SK-N-SH (cell line): ENCODE results near the gene GABRB2. TPM values are rescaled to one million over a fixed set of nuclear protein-coding genes. Genes with fewer than 3 reads are reported as not detected.

ENCODE experiments used
- CTCF ChIA-PET: fragments of 300-600, 350-600 bp; formaldehyde crosslinking; extraction: SDS; loops from one replicate; lab custom pipeline; 2021; lab: Yijun Ruan, JAX
- POLR2A ChIA-PET: fragments of 350-600 bp; sonication (Branson Sonifier 250); formaldehyde crosslinking; extraction: SDS; loops from one replicate; lab custom pipeline; 2020; ENCODE audit warnings: antibody characterized with exemption, inconsistent platforms; lab: Yijun Ruan, JAX
- DNase-seq: peaks from one replicate; pipeline ENCODE4 v3.0.0; 2012
- H2AFZ ChIP-seq: fragments of 200-600 bp; sonication (generic); 2 replicates; pipeline ENCODE4 v1.8.1; 2016; ENCODE audit warnings: antibody characterized with exemption, mild to moderate bottlenecking, low read depth
- H3F3A ChIP-seq: fragments of 200-600 bp; sonication (generic); replicated peaks from 2 replicates; pipeline ENCODE3; 2016; ENCODE audit warnings: antibody characterized with exemption, mild to moderate bottlenecking; ENCODE audit not compliant: insufficient read depth
- H3K27ac ChIP-seq, 2 experiments: fragments of 200-500 bp in 1 of 2; fragments of 200-600 bp in 1 of 2; sonication (Bioruptor generic) in 1 of 2; sonication (generic), shearing (Covaris generic) in 1 of 2; 2 replicates each; pipeline versions ENCODE4 v1.5.1 to v1.6.1; 2014 to 2016; ENCODE audit warnings: low read depth in 2 of 2, inconsistent platforms in 1 of 2, low read length in 1 of 2, mild to moderate bottlenecking in 1 of 2, mixed read lengths in 1 of 2
- H3K27me3 ChIP-seq: fragments of 200-600 bp; sonication (generic), shearing (Covaris generic); 2 replicates; pipeline ENCODE4 v1.6.1; 2016; ENCODE audit warnings: mixed run types; ENCODE audit not compliant: insufficient read depth
- H3K36me3 ChIP-seq, 2 experiments: fragments of 200-500 bp in 1 of 2; fragments of 200-600 bp in 1 of 2; sonication (Bioruptor generic) in 1 of 2; sonication (generic) in 1 of 2; replicated peaks in 1 of 2; 2 replicates each; pipeline versions ENCODE3 to v1.5.1; 2014 to 2016; ENCODE audit warnings: low read length in 1 of 2, mild to moderate bottlenecking in 1 of 2; ENCODE audit not compliant: insufficient read depth in 2 of 2, control insufficient read depth in 1 of 2
- H3K4me1 ChIP-seq, 2 experiments: fragments of 200-500 bp in 1 of 2; fragments of 200-600 bp in 1 of 2; sonication (Bioruptor generic) in 1 of 2; sonication (generic), shearing (Covaris generic) in 1 of 2; 2 replicates each; pipeline versions ENCODE4 v1.5.1 to v1.6.1; 2014 to 2016; ENCODE audit warnings: low read depth in 1 of 2, low read length in 1 of 2, mixed run types in 1 of 2; ENCODE audit not compliant: insufficient read depth in 2 of 2, control insufficient read depth in 1 of 2
- H3K4me2 ChIP-seq: fragments of 200-600 bp; sonication (generic), shearing (Covaris generic); 2 replicates; pipeline ENCODE4 v1.6.1; 2017; ENCODE audit warnings: mixed run types
- H3K4me3 ChIP-seq, 2 experiments: fragments of 200-500 bp in 1 of 2; fragments of 200-600 bp in 1 of 2; sonication (Bioruptor generic) in 1 of 2; sonication (generic), shearing (Covaris generic) in 1 of 2; 2 replicates each; pipeline versions ENCODE4 v1.5.1 to v1.8.1; 2014 to 2016; ENCODE audit warnings: low read depth in 2 of 2, inconsistent platforms in 1 of 2, low read length in 1 of 2, mild to moderate bottlenecking in 1 of 2, mixed read lengths in 1 of 2, moderate library complexity in 1 of 2
- H3K79me2 ChIP-seq: fragments of 200-600 bp; sonication (generic); 2 replicates; pipeline ENCODE4 v1.8.1; 2017; ENCODE audit warnings: mild to moderate bottlenecking; ENCODE audit not compliant: insufficient read depth
- H3K9ac ChIP-seq: fragments of 200-600 bp; sonication (generic); 2 replicates; pipeline ENCODE4 v1.6.1; 2017; ENCODE audit warnings: mixed run types
- H3K9me2 ChIP-seq: fragments of 200-600 bp; sonication (generic); 2 replicates; pipeline ENCODE4 v1.6.1; 2017; ENCODE audit warnings: mixed run types
- H3K9me3 ChIP-seq: fragments of 200-600 bp; sonication (generic); 2 replicates; pipeline ENCODE4 v1.6.1; 2017; ENCODE audit warnings: mixed run types, mild to moderate bottlenecking, moderate library complexity
- H4K20me1 ChIP-seq: fragments of 200-600 bp; sonication (generic); 2 replicates; pipeline ENCODE4 v1.6.1; 2017; ENCODE audit warnings: mild to moderate bottlenecking, mixed run types; ENCODE audit not compliant: insufficient read depth
- CHD2 ChIP-seq: fragments of 150-350 bp; IDR thresholded peaks from 2 replicates; pipeline ENCODE4 v1.6.1; 2018; ENCODE audit warnings: low read length; ENCODE audit not compliant: partially characterized antibody
- EP300 ChIP-seq, 2 experiments: IDR thresholded peaks; 2 replicates each; pipeline versions ENCODE4 v1.4.0 to v1.6.1; 2012; ENCODE audit warnings: borderline replicate concordance in 1 of 2, low read depth in 1 of 2, low read length in 1 of 2
- EZH2phosphoT487 ChIP-seq: fragments of 200-600 bp; sonication (generic); IDR thresholded peaks from 2 replicates; pipeline ENCODE4 v1.6.1; 2017; ENCODE audit warnings: low read depth, mixed run types, mild to moderate bottlenecking, antibody characterized with exemption, moderate library complexity, borderline replicate concordance
- FOXJ3 ChIP-seq: sonication (generic); formaldehyde crosslinking; IDR thresholded peaks from 2 replicates; pipeline ENCODE4 v1.5.1; 2020; ENCODE audit warnings: mild to moderate bottlenecking, missing genetic modification reagents
- MEF2A ChIP-seq: IDR thresholded peaks from 2 replicates; pipeline ENCODE4 v1.4.0; 2012; ENCODE audit warnings: low read depth, borderline replicate concordance
- POLR2AphosphoS5 ChIP-seq: IDR thresholded peaks from 2 replicates; pipeline ENCODE4 v1.6.1; 2012; ENCODE audit warnings: low read depth, low read length
- RCOR1 ChIP-seq: fragments of 150-350 bp; IDR thresholded peaks from 2 replicates; pipeline ENCODE4 v1.6.1; 2017; ENCODE audit warnings: antibody characterized with exemption, low read length
- RXRA ChIP-seq: IDR thresholded peaks from 2 replicates; pipeline ENCODE4 v1.4.0; 2012; ENCODE audit warnings: low read depth, mild to moderate bottlenecking, borderline replicate concordance
- SIN3A ChIP-seq: IDR thresholded peaks from 2 replicates; pipeline ENCODE4 v1.6.1; 2012; ENCODE audit warnings: low read depth, mild to moderate bottlenecking, low read length, moderate library complexity, borderline replicate concordance
- YY1 ChIP-seq: IDR thresholded peaks from 2 replicates; pipeline ENCODE4 v1.4.0; 2012; ENCODE audit warnings: low read depth, mild to moderate bottlenecking
- WGBS: methylation state at CpG from one replicate; pipeline ENCODE4 v1.1.6; 2017; ENCODE audit warnings: low lambda C conversion rate; 5-methylcytosine and 5-hydroxymethylcytosine counted together
- polyA plus RNA-seq, 3 experiments: library from polyadenylated mRNA; depleted of rRNA; stranded (reverse); fragments of >200 nt; gene quantifications; 2 replicates each; pipeline ENCODE4 v1.2.3, GENCODE V29; 2012
- TF ChIP-seq, protein P1 (sequence below): IDR thresholded peaks from 2 replicates; pipeline ENCODE4; 2012
- TF ChIP-seq, protein P2 (sequence below): fragments of 150-350 bp; IDR thresholded peaks from 2 replicates; pipeline ENCODE4 v1.6.1; 2016; ENCODE audit warnings: mild to moderate bottlenecking, low read depth, low read length
- TF ChIP-seq, protein P3 (sequence below): fragments of 150-350 bp; IDR thresholded peaks from 2 replicates; pipeline ENCODE4 v1.6.1; 2017; ENCODE audit warnings: antibody characterized with exemption, low read length, low read depth, borderline replicate concordance
- TF ChIP-seq, protein P4 (sequence below): IDR thresholded peaks from 2 replicates; pipeline ENCODE4 v1.4.0; 2012; ENCODE audit warnings: low read depth

GABRB2 gene
- polyA plus RNA-seq, 1 of the 3 experiments (the other 2 are of a cell fraction), result not detected

DNA sequence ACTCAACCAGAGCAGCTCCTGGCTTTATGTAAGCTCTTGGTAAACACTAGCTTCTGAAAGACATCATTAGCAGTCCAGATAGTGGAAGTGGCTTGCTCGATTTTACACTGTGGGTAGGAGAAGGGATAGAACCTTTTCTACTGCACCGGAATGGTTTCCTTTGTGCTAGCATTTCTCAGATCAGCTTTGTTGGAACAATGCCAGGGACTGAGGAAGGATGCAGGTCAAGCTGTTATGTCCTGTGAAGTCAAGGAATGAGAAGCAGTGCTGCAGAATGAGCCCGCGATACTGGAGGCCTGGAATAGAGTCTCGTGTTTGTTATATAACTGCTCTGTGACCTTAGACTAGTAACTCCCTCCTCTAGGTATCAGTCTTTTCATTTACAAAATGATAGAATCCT lies 233.6 kb downstream of the GABRB2 start:
- no peak for DNase-seq
- no peaks in the 10 kb centered on the region for H3K9me3 ChIP-seq
- POLR2A ChIA-PET, result no interaction called here
- no peaks in the 10 kb centered on the region for H3K27me3 ChIP-seq
- CTCF ChIA-PET, result interaction anchor here (0.9 to 1.1 kb wide), 2 partner anchors 9 to 12 kb away, joined by 3 read pairs; no protein-coding TSS in a partner anchor
- no peaks in the 10 kb centered on the region for H3K36me3 ChIP-seq
- no peaks in the 10 kb centered on the region for H3K4me1 ChIP-seq
- H3K27ac ChIP-seq, result no peak overlapping the region
- no peak overlapping the region for H2AFZ ChIP-seq
- no peak overlapping the region for H3K4me2 ChIP-seq
- no peak overlapping the region for H3K4me3 ChIP-seq
- 9% methylated on average over 5 of the region's 5 CpGs for WGBS
- no peak overlapping the region for H3K9ac ChIP-seq
- no peaks in the 10 kb centered on the region for H3F3A ChIP-seq
- no peaks in the 10 kb centered on the region for H3K79me2 ChIP-seq
- TF ChIP-seq, protein P1, sequence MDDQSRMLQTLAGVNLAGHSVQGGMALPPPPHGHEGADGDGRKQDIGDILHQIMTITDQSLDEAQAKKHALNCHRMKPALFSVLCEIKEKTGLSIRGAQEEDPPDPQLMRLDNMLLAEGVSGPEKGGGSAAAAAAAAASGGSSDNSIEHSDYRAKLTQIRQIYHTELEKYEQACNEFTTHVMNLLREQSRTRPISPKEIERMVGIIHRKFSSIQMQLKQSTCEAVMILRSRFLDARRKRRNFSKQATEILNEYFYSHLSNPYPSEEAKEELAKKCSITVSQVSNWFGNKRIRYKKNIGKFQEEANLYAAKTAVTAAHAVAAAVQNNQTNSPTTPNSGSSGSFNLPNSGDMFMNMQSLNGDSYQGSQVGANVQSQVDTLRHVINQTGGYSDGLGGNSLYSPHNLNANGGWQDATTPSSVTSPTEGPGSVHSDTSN, result no peak
- TF ChIP-seq, all 33 proteins: peak for 0
- H3K9me2 ChIP-seq, result no peaks in the 10 kb centered on the region
- no peaks in the 10 kb centered on the region for H4K20me1 ChIP-seq

DNA sequence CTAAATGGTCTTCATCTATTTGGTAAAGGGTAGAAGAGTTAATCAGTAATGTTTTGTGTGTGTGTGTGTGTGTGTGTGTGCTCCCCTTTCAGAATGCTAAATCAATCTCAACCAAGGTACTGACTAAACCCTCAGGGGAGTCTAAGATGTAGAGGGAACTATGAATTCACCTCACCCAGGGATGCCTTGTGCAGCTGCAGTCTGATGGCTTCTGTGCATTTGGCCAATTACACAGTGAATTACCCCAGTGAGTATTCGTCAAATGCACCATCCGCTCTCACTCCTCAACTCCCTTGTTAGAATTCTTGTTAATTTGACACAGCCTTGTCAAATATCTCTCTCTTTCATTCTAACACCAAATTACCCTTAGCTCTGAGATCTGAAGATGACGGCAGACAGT lies 234.6 kb downstream of the GABRB2 start:
- ChIA-PET POLR2A (no interaction called here), CTCF (interaction anchor here (0.9 to 1.1 kb wide), 2 partner anchors 8 to 11 kb away, joined by 3 read pairs; no protein-coding TSS in a partner anchor)
- Histone ChIP-seq H3K9ac (no peak overlapping the region), H3K4me1 (no peaks in the 10 kb centered on the region), H2AFZ (no peak overlapping the region), H3K4me3 (no peak overlapping the region), H3K36me3 (no peaks in the 10 kb centered on the region), H3K9me3 (no peaks in the 10 kb centered on the region), H3K27me3 (no peaks in the 10 kb centered on the region), H4K20me1 (no peaks in the 10 kb centered on the region), H3K9me2 (no peaks in the 10 kb centered on the region), H3K27ac (no peak overlapping the region), H3K4me2 (no peak overlapping the region), H3K79me2 (no peaks in the 10 kb centered on the region), H3F3A (no peaks in the 10 kb centered on the region)
- no peak for TF ChIP-seq FOXJ3
- TF ChIP-seq SIN3A, result no peak
- TF ChIP-seq RCOR1, result no peak
- TF ChIP-seq EZH2phosphoT487, result no peak
- no peak for TF ChIP-seq MEF2A
- TF ChIP-seq, protein P2, sequence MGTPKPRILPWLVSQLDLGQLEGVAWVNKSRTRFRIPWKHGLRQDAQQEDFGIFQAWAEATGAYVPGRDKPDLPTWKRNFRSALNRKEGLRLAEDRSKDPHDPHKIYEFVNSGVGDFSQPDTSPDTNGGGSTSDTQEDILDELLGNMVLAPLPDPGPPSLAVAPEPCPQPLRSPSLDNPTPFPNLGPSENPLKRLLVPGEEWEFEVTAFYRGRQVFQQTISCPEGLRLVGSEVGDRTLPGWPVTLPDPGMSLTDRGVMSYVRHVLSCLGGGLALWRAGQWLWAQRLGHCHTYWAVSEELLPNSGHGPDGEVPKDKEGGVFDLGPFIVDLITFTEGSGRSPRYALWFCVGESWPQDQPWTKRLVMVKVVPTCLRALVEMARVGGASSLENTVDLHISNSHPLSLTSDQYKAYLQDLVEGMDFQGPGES, result no peak
- no peak for TF ChIP-seq CHD2
- TF ChIP-seq RXRA, result no peak
- no peak for TF ChIP-seq EP300 (IDR thresholded peaks at IDR 0.05; ENCODE audit: borderline replicate concordance in 1 of 2, low read depth in 1 of 2, low read length in 1 of 2)
- TF ChIP-seq, protein P3, sequence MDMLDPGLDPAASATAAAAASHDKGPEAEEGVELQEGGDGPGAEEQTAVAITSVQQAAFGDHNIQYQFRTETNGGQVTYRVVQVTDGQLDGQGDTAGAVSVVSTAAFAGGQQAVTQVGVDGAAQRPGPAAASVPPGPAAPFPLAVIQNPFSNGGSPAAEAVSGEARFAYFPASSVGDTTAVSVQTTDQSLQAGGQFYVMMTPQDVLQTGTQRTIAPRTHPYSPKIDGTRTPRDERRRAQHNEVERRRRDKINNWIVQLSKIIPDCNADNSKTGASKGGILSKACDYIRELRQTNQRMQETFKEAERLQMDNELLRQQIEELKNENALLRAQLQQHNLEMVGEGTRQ, result no peak
- TF ChIP-seq, protein P4, sequence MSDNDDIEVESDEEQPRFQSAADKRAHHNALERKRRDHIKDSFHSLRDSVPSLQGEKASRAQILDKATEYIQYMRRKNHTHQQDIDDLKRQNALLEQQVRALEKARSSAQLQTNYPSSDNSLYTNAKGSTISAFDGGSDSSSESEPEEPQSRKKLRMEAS, result no peak
- TF ChIP-seq YY1, result no peak
- TF ChIP-seq POLR2AphosphoS5, result no peak
- DNase-seq, result no peak
- whole genome bisulfite sequencing, result 18% methylated on average over 3 of the region's 3 CpGs
